AG04449 (cell line): Measurements from ENCODE around the gene GPRASP3.
A peak's percentile ranks its signal among the peaks of the same experiment; 100 is the strongest.

Experiments used
- CTCF ChIA-PET: fragments of 350-600 bp; formaldehyde crosslinking; extraction: SDS; loops from one replicate; lab custom pipeline; 2021; ENCODE audit warnings: antibody characterized with exemption; lab: Yijun Ruan, JAX
- POLR2A ChIA-PET: fragments of 400-600, 350-600 bp; formaldehyde crosslinking; extraction: SDS; loops from one replicate; lab custom pipeline; 2020; ENCODE audit warnings: antibody characterized with exemption, inconsistent platforms; lab: Yijun Ruan, JAX
- DNase-seq: peaks from one replicate; pipeline ENCODE4 v3.0.0-alpha.2; 2010; ENCODE audit warnings: low read depth, low spot score
- H3K4me3 ChIP-seq: 2 replicates; pipeline ENCODE4 v1.5.1; 2011; ENCODE audit warnings: low read depth, mild to moderate bottlenecking, control low read depth, low read length
- TF ChIP-seq, protein P1 (sequence below): IDR thresholded peaks from one replicate; pipeline ENCODE4 v1.5.1; 2011; ENCODE audit warnings: mild to moderate bottlenecking, moderate library complexity, low read length, control low read depth, inconsistent platforms; ENCODE audit not compliant: insufficient read depth; ENCODE audit errors: missing control alignments

GPRASP3 gene

GRCh38 chrX:102697494-102697893 is 23.0 kb upstream of the GPRASP3 start:
- CTCF ChIA-PET = no interaction called here
- no peak for DNase-seq
- POLR2A ChIA-PET = no interaction called here
- H3K4me3 ChIP-seq = no peak overlapping the region
- TF ChIP-seq, protein P1, sequence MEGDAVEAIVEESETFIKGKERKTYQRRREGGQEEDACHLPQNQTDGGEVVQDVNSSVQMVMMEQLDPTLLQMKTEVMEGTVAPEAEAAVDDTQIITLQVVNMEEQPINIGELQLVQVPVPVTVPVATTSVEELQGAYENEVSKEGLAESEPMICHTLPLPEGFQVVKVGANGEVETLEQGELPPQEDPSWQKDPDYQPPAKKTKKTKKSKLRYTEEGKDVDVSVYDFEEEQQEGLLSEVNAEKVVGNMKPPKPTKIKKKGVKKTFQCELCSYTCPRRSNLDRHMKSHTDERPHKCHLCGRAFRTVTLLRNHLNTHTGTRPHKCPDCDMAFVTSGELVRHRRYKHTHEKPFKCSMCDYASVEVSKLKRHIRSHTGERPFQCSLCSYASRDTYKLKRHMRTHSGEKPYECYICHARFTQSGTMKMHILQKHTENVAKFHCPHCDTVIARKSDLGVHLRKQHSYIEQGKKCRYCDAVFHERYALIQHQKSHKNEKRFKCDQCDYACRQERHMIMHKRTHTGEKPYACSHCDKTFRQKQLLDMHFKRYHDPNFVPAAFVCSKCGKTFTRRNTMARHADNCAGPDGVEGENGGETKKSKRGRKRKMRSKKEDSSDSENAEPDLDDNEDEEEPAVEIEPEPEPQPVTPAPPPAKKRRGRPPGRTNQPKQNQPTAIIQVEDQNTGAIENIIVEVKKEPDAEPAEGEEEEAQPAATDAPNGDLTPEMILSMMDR = no peak

- TF ChIP-seq, protein P1 = no peak
- H3K4me3 ChIP-seq = no peak overlapping the region
- DNase-seq = no peak
- ChIA-PET POLR2A (no interaction called here), CTCF (no interaction called here)
Measured at GRCh38 chrX:102708900-102709299, 11.6 kb upstream of the GPRASP3 start.

- peak overlapping the region; percentile 69 for H3K4me3 ChIP-seq
- DNase-seq = no peak
- TF ChIP-seq, protein P1 = no peak
- ChIA-PET POLR2A (no interaction called here), CTCF (no interaction called here)
Measured at GRCh38 chrX:102711872-102712215, 8.7 kb upstream of the GPRASP3 start.

GRCh38 chrX:102712216-102712966 is 8.2 kb upstream of the GPRASP3 start, which contains the start of gene GPRASP2:
TSS of gene GPRASP2 (plus strand) at chrX:102712448. CDS start at chrX:102714870, 2,422 bp downstream.
- H3K4me3 ChIP-seq = peak within 1 kb of the TSS; percentile 69
- TF ChIP-seq, protein P1 = no peak
- no peak for DNase-seq
- CTCF ChIA-PET = no interaction called here
- POLR2A ChIA-PET = no interaction called here

GRCh38 chrX:102712981-102713625 is 7.4 kb upstream of the GPRASP3 start:
- POLR2A ChIA-PET = no interaction called here
- DNase-seq = no peak
- H3K4me3 ChIP-seq = peak overlapping the region; percentile 69
- CTCF ChIA-PET = no interaction called here
- TF ChIP-seq, protein P1 = peak; percentile 50

- TF ChIP-seq, protein P1 = no peak
- H3K4me3 ChIP-seq = no peak overlapping the region
- POLR2A ChIA-PET = no interaction called here
- CTCF ChIA-PET = no interaction called here
- no peak for DNase-seq
Measured at GRCh38 chrX:102714994-102715393, 5.5 kb upstream of the GPRASP3 start.
